ENCODE measurements around the gene SLC4A5. TPM values are rescaled to one million over a fixed set of nuclear protein-coding genes. Genes with fewer than 3 reads are reported as not detected.

SLC4A5 gene
- total RNA-seq, 1 experiment from 2014 or later, result 1.8 TPM

- TF ChIP-seq, protein P1, sequence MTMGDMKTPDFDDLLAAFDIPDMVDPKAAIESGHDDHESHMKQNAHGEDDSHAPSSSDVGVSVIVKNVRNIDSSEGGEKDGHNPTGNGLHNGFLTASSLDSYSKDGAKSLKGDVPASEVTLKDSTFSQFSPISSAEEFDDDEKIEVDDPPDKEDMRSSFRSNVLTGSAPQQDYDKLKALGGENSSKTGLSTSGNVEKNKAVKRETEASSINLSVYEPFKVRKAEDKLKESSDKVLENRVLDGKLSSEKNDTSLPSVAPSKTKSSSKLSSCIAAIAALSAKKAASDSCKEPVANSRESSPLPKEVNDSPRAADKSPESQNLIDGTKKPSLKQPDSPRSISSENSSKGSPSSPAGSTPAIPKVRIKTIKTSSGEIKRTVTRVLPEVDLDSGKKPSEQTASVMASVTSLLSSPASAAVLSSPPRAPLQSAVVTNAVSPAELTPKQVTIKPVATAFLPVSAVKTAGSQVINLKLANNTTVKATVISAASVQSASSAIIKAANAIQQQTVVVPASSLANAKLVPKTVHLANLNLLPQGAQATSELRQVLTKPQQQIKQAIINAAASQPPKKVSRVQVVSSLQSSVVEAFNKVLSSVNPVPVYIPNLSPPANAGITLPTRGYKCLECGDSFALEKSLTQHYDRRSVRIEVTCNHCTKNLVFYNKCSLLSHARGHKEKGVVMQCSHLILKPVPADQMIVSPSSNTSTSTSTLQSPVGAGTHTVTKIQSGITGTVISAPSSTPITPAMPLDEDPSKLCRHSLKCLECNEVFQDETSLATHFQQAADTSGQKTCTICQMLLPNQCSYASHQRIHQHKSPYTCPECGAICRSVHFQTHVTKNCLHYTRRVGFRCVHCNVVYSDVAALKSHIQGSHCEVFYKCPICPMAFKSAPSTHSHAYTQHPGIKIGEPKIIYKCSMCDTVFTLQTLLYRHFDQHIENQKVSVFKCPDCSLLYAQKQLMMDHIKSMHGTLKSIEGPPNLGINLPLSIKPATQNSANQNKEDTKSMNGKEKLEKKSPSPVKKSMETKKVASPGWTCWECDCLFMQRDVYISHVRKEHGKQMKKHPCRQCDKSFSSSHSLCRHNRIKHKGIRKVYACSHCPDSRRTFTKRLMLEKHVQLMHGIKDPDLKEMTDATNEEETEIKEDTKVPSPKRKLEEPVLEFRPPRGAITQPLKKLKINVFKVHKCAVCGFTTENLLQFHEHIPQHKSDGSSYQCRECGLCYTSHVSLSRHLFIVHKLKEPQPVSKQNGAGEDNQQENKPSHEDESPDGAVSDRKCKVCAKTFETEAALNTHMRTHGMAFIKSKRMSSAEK (CRISPR knock-in tag; IDR thresholded peaks at IDR 0.05; ENCODE audit: borderline replicate concordance), result no peak
- no peak for TF ChIP-seq ATF6 (CRISPR knock-in tag; IDR thresholded peaks at IDR 0.05)
- TF ChIP-seq, protein P2, sequence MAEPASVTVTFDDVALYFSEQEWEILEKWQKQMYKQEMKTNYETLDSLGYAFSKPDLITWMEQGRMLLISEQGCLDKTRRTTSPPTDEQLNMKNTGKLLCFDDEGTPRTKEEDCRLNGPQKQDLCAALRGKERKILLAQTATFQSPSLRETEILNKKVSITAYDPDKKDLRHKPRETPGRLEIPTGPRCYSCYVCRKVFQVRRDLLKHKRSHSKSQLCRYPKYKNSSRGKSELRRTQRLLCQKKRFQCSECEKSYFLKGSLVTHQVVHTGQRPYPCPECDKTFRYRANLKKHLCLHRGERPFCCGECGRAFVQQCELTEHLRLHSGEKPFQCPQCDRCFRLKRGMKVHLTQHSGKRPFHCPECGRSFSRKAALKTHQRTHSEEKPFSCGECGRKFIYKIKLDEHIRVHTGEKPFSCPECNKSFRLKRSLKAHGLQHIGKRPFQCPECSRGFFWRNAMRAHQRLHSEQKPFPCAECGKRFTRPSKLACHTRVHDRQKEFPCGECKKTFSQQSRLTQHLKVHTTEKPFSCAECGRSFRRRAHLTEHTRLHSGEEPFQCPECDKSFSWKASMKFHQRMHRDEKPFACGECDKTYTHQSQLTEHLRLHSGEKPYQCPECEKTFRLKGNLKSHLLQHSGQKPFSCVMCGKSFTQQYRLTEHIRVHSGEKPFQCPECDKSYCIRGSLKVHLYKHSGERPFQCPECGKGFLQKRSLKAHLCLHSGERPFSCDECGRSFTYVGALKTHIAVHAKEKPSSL (CRISPR knock-in tag; conservative IDR thresholded peaks at IDR 0.05), result no peak
- no peak for TF ChIP-seq MXD4 (CRISPR knock-in tag; IDR thresholded peaks at IDR 0.05; ENCODE audit: borderline replicate concordance)
Measured at GRCh38 chr2:74174909-74175308, 168.3 kb downstream of the SLC4A5 start (continued).

DNA sequence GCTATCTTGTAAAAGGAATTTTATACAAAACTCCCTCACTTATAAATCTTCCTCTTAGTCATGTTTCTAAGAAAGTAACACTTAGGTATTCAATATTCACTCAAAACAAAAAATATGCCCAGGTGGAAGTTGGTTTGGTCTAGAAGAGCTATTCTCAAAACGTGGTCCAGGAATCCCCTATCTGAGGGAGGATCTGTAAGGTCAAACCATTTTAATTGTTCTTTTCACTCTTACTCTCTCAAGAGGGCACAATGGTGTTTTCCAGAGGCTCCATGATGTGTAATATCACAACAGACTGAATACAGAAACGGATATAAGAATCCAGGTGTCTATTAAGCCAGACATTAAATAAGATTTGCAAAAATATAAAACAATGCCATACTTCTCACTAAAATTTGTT is 174.5 kb downstream of the SLC4A5 start:
- no peaks in the 10 kb centered on the region for H3K9me3 Mint-ChIP-seq
- ChIA-PET CTCF (interaction anchor here (2.1 kb wide), 1 partner anchor 10 kb away, joined by 10 read pairs; the partner anchor contains the start of gene MOB1A), POLR2A (interaction anchor here (0.8 kb wide), 1 partner anchor 17 kb away, joined by 3 read pairs; no protein-coding TSS in a partner anchor)
- DNase-seq (ENCODE audit: low spot score) (no peak), ATAC-seq (no peak)
- peaks cover 66% of the 10 kb centered on the region for H3K36me3 Mint-ChIP-seq
- no peak overlapping the region for H3K27ac Mint-ChIP-seq
- no peaks in the 10 kb centered on the region for H3K27me3 Mint-ChIP-seq (ENCODE audit: low read depth)
- no peak overlapping the region for H3K4me3 Mint-ChIP-seq
- H3K4me1 Mint-ChIP-seq, result no peaks in the 10 kb centered on the region
- TF ChIP-seq E2F5 (CRISPR knock-in tag; IDR thresholded peaks at IDR 0.05) (no peak), ZNF423 (CRISPR knock-in tag; IDR thresholded peaks at IDR 0.05) (no peak), ZSCAN18 (CRISPR knock-in tag; IDR thresholded peaks at IDR 0.05) (no peak), NR2C2 (CRISPR knock-in tag; IDR thresholded peaks at IDR 0.05) (no peak), ATF2 (CRISPR knock-in tag; IDR thresholded peaks at IDR 0.05; ENCODE audit: borderline replicate concordance, low read depth) (no peak), NFYB (CRISPR knock-in tag; conservative IDR thresholded peaks at IDR 0.05; ENCODE audit: low read depth) (no peak), GABPB1 (CRISPR knock-in tag; IDR thresholded peaks at IDR 0.05) (no peak), CTCF (IDR thresholded peaks at IDR 0.05) (no peak), ZNF512 (CRISPR knock-in tag; IDR thresholded peaks at IDR 0.05; ENCODE audit: borderline replicate concordance) (no peak), MYBL2 (CRISPR knock-in tag; IDR thresholded peaks at IDR 0.05) (no peak)
- TF ChIP-seq, protein P3, sequence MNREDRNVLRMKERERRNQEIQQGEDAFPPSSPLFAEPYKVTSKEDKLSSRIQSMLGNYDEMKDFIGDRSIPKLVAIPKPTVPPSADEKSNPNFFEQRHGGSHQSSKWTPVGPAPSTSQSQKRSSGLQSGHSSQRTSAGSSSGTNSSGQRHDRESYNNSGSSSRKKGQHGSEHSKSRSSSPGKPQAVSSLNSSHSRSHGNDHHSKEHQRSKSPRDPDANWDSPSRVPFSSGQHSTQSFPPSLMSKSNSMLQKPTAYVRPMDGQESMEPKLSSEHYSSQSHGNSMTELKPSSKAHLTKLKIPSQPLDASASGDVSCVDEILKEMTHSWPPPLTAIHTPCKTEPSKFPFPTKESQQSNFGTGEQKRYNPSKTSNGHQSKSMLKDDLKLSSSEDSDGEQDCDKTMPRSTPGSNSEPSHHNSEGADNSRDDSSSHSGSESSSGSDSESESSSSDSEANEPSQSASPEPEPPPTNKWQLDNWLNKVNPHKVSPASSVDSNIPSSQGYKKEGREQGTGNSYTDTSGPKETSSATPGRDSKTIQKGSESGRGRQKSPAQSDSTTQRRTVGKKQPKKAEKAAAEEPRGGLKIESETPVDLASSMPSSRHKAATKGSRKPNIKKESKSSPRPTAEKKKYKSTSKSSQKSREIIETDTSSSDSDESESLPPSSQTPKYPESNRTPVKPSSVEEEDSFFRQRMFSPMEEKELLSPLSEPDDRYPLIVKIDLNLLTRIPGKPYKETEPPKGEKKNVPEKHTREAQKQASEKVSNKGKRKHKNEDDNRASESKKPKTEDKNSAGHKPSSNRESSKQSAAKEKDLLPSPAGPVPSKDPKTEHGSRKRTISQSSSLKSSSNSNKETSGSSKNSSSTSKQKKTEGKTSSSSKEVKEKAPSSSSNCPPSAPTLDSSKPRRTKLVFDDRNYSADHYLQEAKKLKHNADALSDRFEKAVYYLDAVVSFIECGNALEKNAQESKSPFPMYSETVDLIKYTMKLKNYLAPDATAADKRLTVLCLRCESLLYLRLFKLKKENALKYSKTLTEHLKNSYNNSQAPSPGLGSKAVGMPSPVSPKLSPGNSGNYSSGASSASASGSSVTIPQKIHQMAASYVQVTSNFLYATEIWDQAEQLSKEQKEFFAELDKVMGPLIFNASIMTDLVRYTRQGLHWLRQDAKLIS (CRISPR knock-in tag; IDR thresholded peaks at IDR 0.05; ENCODE audit: borderline replicate concordance), result no peak
